ENCODE results near the gene CTNNA3.

DNA sequence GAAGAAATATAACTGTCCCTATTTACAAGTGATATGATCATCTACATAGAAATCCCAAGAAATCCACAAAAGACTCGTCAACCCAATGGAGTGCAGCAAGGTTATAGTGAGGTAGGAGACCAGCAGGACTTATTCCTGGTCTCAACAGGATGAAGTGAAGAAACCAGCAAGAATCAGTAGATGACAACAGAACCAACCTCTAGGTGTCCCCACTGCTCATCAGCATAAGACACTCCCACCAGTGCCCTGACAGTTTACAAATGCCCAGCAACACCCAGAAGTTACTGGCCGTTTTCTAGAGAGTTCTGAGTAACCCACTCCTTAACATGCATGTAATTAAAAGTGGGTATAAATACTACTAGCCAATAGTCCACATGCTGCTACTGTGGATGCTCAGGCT is 1240.7 kb downstream of the CTNNA3 start:
- TF ChIP-seq POLR2A (IDR thresholded peaks at IDR 0.05) (no peak), CTCF (IDR thresholded peaks at IDR 0.05) (no peak)

All from testis (tissue), 2 donors.